OCI-LY7 (cell line): ENCODE measurements around the gene TPT1. TPM values are rescaled to one million over a fixed set of nuclear protein-coding genes. Genes with fewer than 3 reads are reported as not detected.

Experiments
- BruUV-seq: library from RNA; stranded (reverse); fragments of 400-500 nt; replicated peaks from 2 replicates; lab custom pipeline; 2021; lab: Mats Ljungman, UMichigan
- CTCF ChIA-PET: fragments of 300-600 bp; sonication (Branson Sonifier 250); formaldehyde crosslinking; loops from one replicate; lab custom pipeline; 2022; ENCODE audit warnings: antibody characterized with exemption; ENCODE audit not compliant: unreplicated experiment; lab: Charles Lee
- POLR2A ChIA-PET: fragments of 300-600 bp; sonication (Branson Sonifier 250); formaldehyde crosslinking; loops from one replicate; lab custom pipeline; 2022; ENCODE audit warnings: antibody characterized with exemption; lab: Charles Lee
- DNase-seq: peaks from one replicate; pipeline ENCODE4 v3.0.0-alpha.2; 2015; ENCODE audit warnings: low spot score
- H2AFZ ChIP-seq: fragments of 200-600 bp; sonication (generic), shearing (Covaris generic); 2 replicates; pipeline ENCODE4 v1.6.1; 2014; ENCODE audit warnings: mild to moderate bottlenecking, antibody characterized with exemption, low read length, moderate library complexity
- H3K27ac ChIP-seq: fragments of 200-600 bp; sonication (generic); 2 replicates; pipeline ENCODE4 v1.5.1; 2014; ENCODE audit warnings: mixed run types, low read depth, mild to moderate bottlenecking, moderate library complexity, low read length, inconsistent platforms; ENCODE audit not compliant: poor library complexity, severe bottlenecking
- H3K36me3 ChIP-seq: fragments of 200-600 bp; sonication (generic); 2 replicates; pipeline ENCODE4 v1.6.1; 2014; ENCODE audit warnings: mild to moderate bottlenecking, antibody characterized with exemption, low read length, moderate library complexity, mixed read lengths; ENCODE audit not compliant: insufficient read depth
- H3K4me1 ChIP-seq: fragments of 200-600 bp; sonication (generic); 2 replicates; pipeline ENCODE4 v1.5.1; 2014; ENCODE audit warnings: mild to moderate bottlenecking, low read length; ENCODE audit not compliant: insufficient read depth, poor library complexity, severe bottlenecking
- H3K4me2 ChIP-seq: fragments of 200-600 bp; sonication (generic); 2 replicates; pipeline ENCODE4 v1.6.1; 2014; ENCODE audit warnings: mild to moderate bottlenecking, low read length
- H3K4me3 ChIP-seq: fragments of 200-600 bp; sonication (generic); 2 replicates; pipeline ENCODE4 v1.5.1; 2014; ENCODE audit warnings: mild to moderate bottlenecking, low read depth, low read length; ENCODE audit not compliant: poor library complexity, severe bottlenecking
- H3K79me2 ChIP-seq: fragments of 200-600 bp; sonication (generic); 2 replicates; pipeline ENCODE4 v1.6.1; 2016; ENCODE audit warnings: low read depth, mild to moderate bottlenecking, low read length, moderate library complexity, mixed read lengths; ENCODE audit not compliant: insufficient read depth
- H3K9me2 ChIP-seq: fragments of 200-600 bp; sonication (generic); 2 replicates; pipeline ENCODE4 v1.6.1; 2016; ENCODE audit warnings: mild to moderate bottlenecking, low read length, mixed read lengths; ENCODE audit not compliant: insufficient read depth
- H3K9me3 ChIP-seq: fragments of 200-600 bp; sonication (generic); 2 replicates; pipeline ENCODE4 v1.6.1; 2014; ENCODE audit warnings: mild to moderate bottlenecking, mixed run types, low read length, mixed read lengths
- H4K20me1 ChIP-seq: fragments of 200-600 bp; sonication (generic); 2 replicates; pipeline ENCODE4 v1.6.1; 2014; ENCODE audit warnings: mild to moderate bottlenecking, antibody characterized with exemption, low read length, moderate library complexity, mixed read lengths; ENCODE audit not compliant: insufficient read depth
- EZH2phosphoT487 ChIP-seq: fragments of 200-600 bp; sonication (generic); IDR thresholded peaks from 2 replicates; pipeline ENCODE4 v1.6.1; 2018; ENCODE audit warnings: low read depth, borderline replicate concordance, mild to moderate bottlenecking, mixed run types, antibody characterized with exemption, low read length, moderate library complexity, mixed read lengths
- intact Hi-C: fragments of 100-400 bp; cut with micrococcal nuclease; formaldehyde crosslinking; loops from one replicate; pipeline ENCODE4 v1.10.0; 2022; ENCODE audit not compliant: unreplicated experiment
- total RNA-seq, 2 experiments: library from RNA; depleted of rRNA in 1 of 2; stranded (reverse); fragments of >200 nt in 1 of 2; shearing (Covaris generic) in 1 of 2; gene quantifications; 2 replicates each; pipeline ENCODE4 v1.2.3, GENCODE V29; 2014 to 2022
- TF ChIP-seq, protein P1 (sequence below): fragments of 200-600 bp; sonication (generic); conservative IDR thresholded peaks from 2 replicates; pipeline ENCODE4 v1.5.1; 2014; ENCODE audit warnings: mild to moderate bottlenecking, antibody characterized with exemption, low read length, moderate library complexity, mixed read lengths

Gene TPT1
- total RNA-seq, 2 experiments from 2014 or later: 1,996 to 2,337 TPM

- no peaks in the 10 kb centered on the region for H3K9me3 ChIP-seq
- H3K27ac ChIP-seq: no peak overlapping the region
- no peaks in the 10 kb centered on the region for H4K20me1 ChIP-seq
- no peaks in the 10 kb centered on the region for H3K79me2 ChIP-seq
- H3K36me3 ChIP-seq: no peaks in the 10 kb centered on the region
- no peak for DNase-seq
- POLR2A ChIA-PET: interaction anchor here (0.6 kb wide), 1 partner anchor 106 kb away, joined by 4 read pairs; no protein-coding TSS in a partner anchor
- peaks cover 3% of the 10 kb centered on the region for H3K4me1 ChIP-seq
- no peak for TF ChIP-seq EZH2phosphoT487
- TF ChIP-seq, protein P1, sequence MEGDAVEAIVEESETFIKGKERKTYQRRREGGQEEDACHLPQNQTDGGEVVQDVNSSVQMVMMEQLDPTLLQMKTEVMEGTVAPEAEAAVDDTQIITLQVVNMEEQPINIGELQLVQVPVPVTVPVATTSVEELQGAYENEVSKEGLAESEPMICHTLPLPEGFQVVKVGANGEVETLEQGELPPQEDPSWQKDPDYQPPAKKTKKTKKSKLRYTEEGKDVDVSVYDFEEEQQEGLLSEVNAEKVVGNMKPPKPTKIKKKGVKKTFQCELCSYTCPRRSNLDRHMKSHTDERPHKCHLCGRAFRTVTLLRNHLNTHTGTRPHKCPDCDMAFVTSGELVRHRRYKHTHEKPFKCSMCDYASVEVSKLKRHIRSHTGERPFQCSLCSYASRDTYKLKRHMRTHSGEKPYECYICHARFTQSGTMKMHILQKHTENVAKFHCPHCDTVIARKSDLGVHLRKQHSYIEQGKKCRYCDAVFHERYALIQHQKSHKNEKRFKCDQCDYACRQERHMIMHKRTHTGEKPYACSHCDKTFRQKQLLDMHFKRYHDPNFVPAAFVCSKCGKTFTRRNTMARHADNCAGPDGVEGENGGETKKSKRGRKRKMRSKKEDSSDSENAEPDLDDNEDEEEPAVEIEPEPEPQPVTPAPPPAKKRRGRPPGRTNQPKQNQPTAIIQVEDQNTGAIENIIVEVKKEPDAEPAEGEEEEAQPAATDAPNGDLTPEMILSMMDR: no peak
- no peaks in the 10 kb centered on the region for H3K9me2 ChIP-seq
- intact Hi-C loops: no loop called here
- H3K4me2 ChIP-seq: no peak overlapping the region
- BruUV-seq: no TSS peak
- H2AFZ ChIP-seq: no peak overlapping the region
- CTCF ChIA-PET: no interaction called here
- no peak overlapping the region for H3K4me3 ChIP-seq
Measured at GRCh38 chr13:45298206-45298505, 42.8 kb downstream of the TPT1 start.

GRCh38 chr13:45297456-45298205, 43.4 kb downstream of the TPT1 start:
- Histone ChIP-seq H3K4me2 (no peak overlapping the region), H3K27ac (no peak overlapping the region), H3K4me1 (peaks cover 3% of the 10 kb centered on the region), H3K4me3 (no peak overlapping the region), H3K9me2 (no peaks in the 10 kb centered on the region), H4K20me1 (no peaks in the 10 kb centered on the region), H3K79me2 (no peaks in the 10 kb centered on the region), H2AFZ (no peak overlapping the region), H3K36me3 (no peaks in the 10 kb centered on the region), H3K9me3 (no peaks in the 10 kb centered on the region)
- TF ChIP-seq, protein P1: no peak
- TF ChIP-seq EZH2phosphoT487: no peak
- intact Hi-C loops: no loop called here
- BruUV-seq: no TSS peak
- ChIA-PET POLR2A (interaction anchor here (0.6 to 0.7 kb wide), 2 partner anchors 106 to 322 kb away, joined by 3 to 4 read pairs; no protein-coding TSS in a partner anchor), CTCF (no interaction called here)
- no peak for DNase-seq

DNA sequence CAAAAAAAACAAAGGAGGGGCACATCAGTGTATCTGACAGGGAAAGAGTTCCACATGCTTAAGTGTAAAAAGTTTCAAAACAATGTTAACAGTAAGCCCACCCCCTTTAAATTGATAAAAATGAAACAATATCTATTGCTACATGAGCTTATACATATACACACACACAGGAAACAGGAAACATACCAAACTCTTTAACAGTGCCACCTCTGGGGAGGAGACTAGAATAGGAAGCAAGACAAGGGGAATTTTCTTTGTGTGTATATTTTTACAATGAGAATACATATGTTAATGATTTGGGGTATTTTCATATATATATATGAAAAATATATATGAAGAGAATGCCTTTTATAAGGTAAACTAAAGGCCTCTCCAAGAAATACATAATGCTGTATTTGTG, 44.7 kb downstream of the TPT1 start:
- no TSS peak for BruUV-seq
- no peak for DNase-seq
- Histone ChIP-seq H3K79me2 (no peaks in the 10 kb centered on the region), H3K27ac (no peak overlapping the region), H4K20me1 (no peaks in the 10 kb centered on the region), H3K9me2 (no peaks in the 10 kb centered on the region), H3K4me1 (peaks cover 3% of the 10 kb centered on the region), H2AFZ (no peak overlapping the region), H3K36me3 (no peaks in the 10 kb centered on the region), H3K4me2 (no peak overlapping the region), H3K9me3 (no peaks in the 10 kb centered on the region), H3K4me3 (no peak overlapping the region)
- intact Hi-C loops: no loop called here
- CTCF ChIA-PET: no interaction called here
- no peak for TF ChIP-seq EZH2phosphoT487
- TF ChIP-seq, protein P1: no peak
- POLR2A ChIA-PET: no interaction called here
